ENCODE results near the gene JPH4. TPM values are rescaled to one million over a fixed set of nuclear protein-coding genes. Genes with fewer than 3 reads are reported as not detected.
A peak's percentile ranks its signal among the peaks of the same experiment; 100 is the strongest.
"Not testable (repeated sequence)": the region's sequence is repeated elsewhere in the genome, so short reads cannot be mapped to it uniquely, and the experiment has no call there.

JPH4 gene
- total RNA-seq, 2 experiments from 2014 or later: 0.05 TPM; not detected in 1

- Mint-ChIP-seq H3K4me3 (no peak overlapping the region), H3K36me3 (ENCODE audit: low read depth) (peaks cover 2% of the 10 kb centered on the region), H3K4me1 (ENCODE audit: low read depth) (peaks cover 21% of the 10 kb centered on the region), H3K9me3 (peaks cover 5% of the 10 kb centered on the region), H3K27ac (no peak overlapping the region), H3K27me3 (ENCODE audit: low read depth) (no peaks in the 10 kb centered on the region)
- CTCF ChIA-PET: interaction anchor here (0.6 to 3.2 kb wide), 3 partner anchors 16 to 337 kb away, joined by 3 to 17 read pairs (median 10); no protein-coding TSS in a partner anchor
- intact Hi-C loops (cut with micrococcal nuclease): no loop called here
- DNase-seq: no peak
Observed at GRCh38 chr14:23604675-23605170, 26.1 kb upstream of the JPH4 start.

GRCh38 chr14:23604148-23604547, 25.6 kb upstream of the JPH4 start:
- Mint-ChIP-seq H3K4me3 (no peak overlapping the region), H3K4me1 (ENCODE audit: low read depth) (peaks cover 16% of the 10 kb centered on the region), H3K9me3 (peaks cover 3% of the 10 kb centered on the region), H3K27me3 (ENCODE audit: low read depth) (no peaks in the 10 kb centered on the region), H3K27ac (no peak overlapping the region), H3K36me3 (ENCODE audit: low read depth) (no peaks in the 10 kb centered on the region)
- intact Hi-C loops (cut with micrococcal nuclease): no loop called here
- DNase-seq: no peak
- CTCF ChIA-PET: no interaction called here

GRCh38 chr14:23603103-23603502, 24.5 kb upstream of the JPH4 start:
- CTCF ChIA-PET: interaction anchor here (1.9 kb wide), 1 partner anchor 14 kb away, joined by 6 read pairs; no protein-coding TSS in a partner anchor
- H3K9me3 Mint-ChIP-seq: no peaks in the 10 kb centered on the region
- H3K27ac Mint-ChIP-seq: no peak overlapping the region
- H3K4me3 Mint-ChIP-seq: no peak overlapping the region
- no peak for DNase-seq
- H3K36me3 Mint-ChIP-seq (ENCODE audit: low read depth): no peaks in the 10 kb centered on the region
- peaks cover 10% of the 10 kb centered on the region for H3K4me1 Mint-ChIP-seq (ENCODE audit: low read depth)
- no peaks in the 10 kb centered on the region for H3K27me3 Mint-ChIP-seq (ENCODE audit: low read depth)
- intact Hi-C loops (cut with micrococcal nuclease): no loop called here

- no peaks in the 10 kb centered on the region for H3K27me3 Mint-ChIP-seq (ENCODE audit: low read depth)
- intact Hi-C loops (cut with micrococcal nuclease): no loop called here
- peaks cover 10% of the 10 kb centered on the region for H3K4me1 Mint-ChIP-seq (ENCODE audit: low read depth)
- no peak overlapping the region for H3K27ac Mint-ChIP-seq
- no peak overlapping the region for H3K4me3 Mint-ChIP-seq
- H3K36me3 Mint-ChIP-seq (ENCODE audit: low read depth): no peaks in the 10 kb centered on the region
- CTCF ChIA-PET: interaction anchor here (1.2 to 1.9 kb wide), 2 partner anchors 12 to 14 kb away, joined by 3 to 6 read pairs; no protein-coding TSS in a partner anchor
- DNase-seq: no peak
- no peaks in the 10 kb centered on the region for H3K9me3 Mint-ChIP-seq
Observed at GRCh38 chr14:23602181-23603095, 23.8 kb upstream of the JPH4 start.

GRCh38 chr14:23601845-23602180, 23.2 kb upstream of the JPH4 start:
- Mint-ChIP-seq H3K27ac (no peak overlapping the region), H3K27me3 (ENCODE audit: low read depth) (no peaks in the 10 kb centered on the region), H3K36me3 (ENCODE audit: low read depth) (no peaks in the 10 kb centered on the region), H3K9me3 (no peaks in the 10 kb centered on the region), H3K4me3 (no peak overlapping the region), H3K4me1 (ENCODE audit: low read depth) (peaks cover 10% of the 10 kb centered on the region)
- no peak for DNase-seq
- CTCF ChIA-PET: interaction anchor here (1.2 to 1.9 kb wide), 3 partner anchors 12 to 30 kb away, joined by 3 to 6 read pairs (median 4); no protein-coding TSS in a partner anchor
- intact Hi-C loops (cut with micrococcal nuclease): no loop called here

- Mint-ChIP-seq H3K27me3 (ENCODE audit: low read depth) (no peaks in the 10 kb centered on the region), H3K4me1 (ENCODE audit: low read depth) (peaks cover 6% of the 10 kb centered on the region), H3K36me3 (ENCODE audit: low read depth) (no peaks in the 10 kb centered on the region), H3K9me3 (no peaks in the 10 kb centered on the region), H3K27ac (no peak overlapping the region), H3K4me3 (no peak overlapping the region)
- intact Hi-C loops (cut with micrococcal nuclease): no loop called here
- CTCF ChIA-PET: interaction anchor here (1.1 to 1.9 kb wide), 4 partner anchors 11 to 31 kb away, joined by 3 to 6 read pairs (median 4); no protein-coding TSS in a partner anchor
- DNase-seq: no peak
Observed at GRCh38 chr14:23601424-23601823, 22.8 kb upstream of the JPH4 start.

- DNase-seq: no peak
- Mint-ChIP-seq H3K27ac (no peak overlapping the region), H3K27me3 (ENCODE audit: low read depth) (no peaks in the 10 kb centered on the region), H3K9me3 (no peaks in the 10 kb centered on the region), H3K4me1 (ENCODE audit: low read depth) (peaks cover 2% of the 10 kb centered on the region), H3K4me3 (no peak overlapping the region), H3K36me3 (ENCODE audit: low read depth) (no peaks in the 10 kb centered on the region)
- CTCF ChIA-PET: interaction anchor here (1.1 to 1.3 kb wide), 2 partner anchors 31 kb away, joined by 3 to 4 read pairs; no protein-coding TSS in a partner anchor
- intact Hi-C loops (cut with micrococcal nuclease): no loop called here
Observed at GRCh38 chr14:23600806-23601205, 22.2 kb upstream of the JPH4 start.

GRCh38 chr14:23600322-23600707, 21.7 kb upstream of the JPH4 start:
- H3K4me1 Mint-ChIP-seq (ENCODE audit: low read depth): no peaks in the 10 kb centered on the region

GRCh38 chr14:23594191-23594590, 15.6 kb upstream of the JPH4 start:
- intact Hi-C loops (cut with micrococcal nuclease); H3K36me3 Mint-ChIP-seq (ENCODE audit: low read depth); H3K27ac Mint-ChIP-seq; H3K27me3 Mint-ChIP-seq (ENCODE audit: low read depth); H3K4me3 Mint-ChIP-seq; H3K4me1 Mint-ChIP-seq (ENCODE audit: low read depth); H3K9me3 Mint-ChIP-seq; DNase-seq: not testable (repeated sequence)
- CTCF ChIA-PET: interaction anchor here (2.8 kb wide), 1 partner anchor 38 kb away, joined by 10 read pairs; no protein-coding TSS in a partner anchor

More at GRCh38 chr14:23600322-23600707, 21.7 kb upstream of the JPH4 start:
- intact Hi-C loops (cut with micrococcal nuclease): no loop called here
- no peaks in the 10 kb centered on the region for H3K9me3 Mint-ChIP-seq
- CTCF ChIA-PET: interaction anchor here (0.7 to 1.3 kb wide), 3 partner anchors 31 to 149 kb away, joined by 3 to 4 read pairs (median 4); no protein-coding TSS in a partner anchor
- no peak for DNase-seq
- H3K36me3 Mint-ChIP-seq (ENCODE audit: low read depth): no peaks in the 10 kb centered on the region
- no peaks in the 10 kb centered on the region for H3K27me3 Mint-ChIP-seq (ENCODE audit: low read depth)
- no peak overlapping the region for H3K27ac Mint-ChIP-seq
- H3K4me3 Mint-ChIP-seq: no peak overlapping the region

GRCh38 chr14:23590198-23590597, 11.6 kb upstream of the JPH4 start:
- H3K27me3 Mint-ChIP-seq (ENCODE audit: low read depth): peaks cover 10% of the 10 kb centered on the region
- no peaks in the 10 kb centered on the region for H3K36me3 Mint-ChIP-seq (ENCODE audit: low read depth)
- H3K4me3 Mint-ChIP-seq: no peak overlapping the region
- no peaks in the 10 kb centered on the region for H3K9me3 Mint-ChIP-seq
- H3K4me1 Mint-ChIP-seq (ENCODE audit: low read depth): peaks cover 3% of the 10 kb centered on the region
- DNase-seq: no peak
- no peak overlapping the region for H3K27ac Mint-ChIP-seq
- intact Hi-C loops (cut with micrococcal nuclease): no loop called here
- CTCF ChIA-PET: interaction anchor here (0.5 to 4.5 kb wide), 9 partner anchors 9 to 766 kb away, joined by 3 to 61 read pairs (median 5); no protein-coding TSS in a partner anchor

GRCh38 chr14:23589606-23590005, 11.0 kb upstream of the JPH4 start:
- no peaks in the 10 kb centered on the region for H3K36me3 Mint-ChIP-seq (ENCODE audit: low read depth)
- CTCF ChIA-PET: interaction anchor here (0.5 to 4.5 kb wide), 20 partner anchors 9 to 765 kb away, joined by 3 to 61 read pairs (median 4); no protein-coding TSS in a partner anchor

GRCh38 chr14:23588884-23589598, 10.5 kb upstream of the JPH4 start:
- peak; percentile 91 for DNase-seq
- no peaks in the 10 kb centered on the region for H3K9me3 Mint-ChIP-seq
- peaks cover 3% of the 10 kb centered on the region for H3K4me1 Mint-ChIP-seq (ENCODE audit: low read depth)
- peaks cover 15% of the 10 kb centered on the region for H3K27me3 Mint-ChIP-seq (ENCODE audit: low read depth)
- H3K27ac Mint-ChIP-seq: no peak overlapping the region
- CTCF ChIA-PET: interaction anchor here (0.6 to 4.5 kb wide), 23 partner anchors 8 to 520 kb away, joined by 3 to 61 read pairs (median 4); no protein-coding TSS in a partner anchor
- H3K4me3 Mint-ChIP-seq: no peak overlapping the region
- H3K36me3 Mint-ChIP-seq (ENCODE audit: low read depth): no peaks in the 10 kb centered on the region
- intact Hi-C loops (cut with micrococcal nuclease): loop anchor here (1.0 kb wide), 5 partner anchors 43 to 365 kb away; no protein-coding TSS in a partner anchor

More at GRCh38 chr14:23589606-23590005, 11.0 kb upstream of the JPH4 start:
- peaks cover 3% of the 10 kb centered on the region for H3K4me1 Mint-ChIP-seq (ENCODE audit: low read depth)
- H3K27me3 Mint-ChIP-seq (ENCODE audit: low read depth): peaks cover 10% of the 10 kb centered on the region
- H3K27ac Mint-ChIP-seq: no peak overlapping the region
- intact Hi-C loops (cut with micrococcal nuclease): loop anchor here (1.0 kb wide), 5 partner anchors 43 to 365 kb away; no protein-coding TSS in a partner anchor
- H3K4me3 Mint-ChIP-seq: no peak overlapping the region
- no peaks in the 10 kb centered on the region for H3K9me3 Mint-ChIP-seq
- DNase-seq: no peak
